ENCODE results near the gene SLC22A1. TPM values are rescaled to one million over a fixed set of nuclear protein-coding genes. Genes with fewer than 3 reads are reported as not detected.

Gene SLC22A1
- total and polyA plus RNA-seq, 5 donors from 2014 or later: 2.5 TPM; not detected in 4

GRCh38 chr6:160197662-160198061 is 76.0 kb downstream of the SLC22A1 start:
- peaks cover 14% of the 10 kb centered on the region for H3K27me3 Mint-ChIP-seq
- no peak overlapping the region for H3K4me3 Mint-ChIP-seq
- H3K36me3 ChIP-seq (ENCODE audit: control insufficient read depth, insufficient read depth, low read length): no peaks in the 10 kb centered on the region
- peaks cover 14 to 21% of the 10 kb centered on the region in 2 experiments for H3K9me3 ChIP-seq (ENCODE audit: control insufficient read depth in 2 of 2, low read length in 2 of 2)
- H3K36me3 Mint-ChIP-seq: peaks cover 3% of the 10 kb centered on the region
- no peak overlapping the region for H3K27ac ChIP-seq (ENCODE audit: insufficient read depth, low read length, poor library complexity, severe bottlenecking)
- no peak overlapping the region for H3K4me3 ChIP-seq (ENCODE audit: low read depth, low read length)
- H3K4me1 ChIP-seq (ENCODE audit: control insufficient read depth, insufficient read depth, low read length, poor library complexity, severe bottlenecking): no peaks in the 10 kb centered on the region
- no peak for ATAC-seq (ENCODE audit: low read depth in 2 of 2)
- no peaks in the 10 kb centered on the region for H3K4me1 Mint-ChIP-seq
- H3K9me3 Mint-ChIP-seq: peaks cover 2 to 36% (median 15%) of the 10 kb centered on the region in 7 donors
- no peak overlapping the region for H3K27ac Mint-ChIP-seq
- no peaks in the 10 kb centered on the region for H3K27me3 ChIP-seq (ENCODE audit: control insufficient read depth, insufficient read depth, low read length)
- no peak for DNase-seq

GRCh38 chr6:160198606-160199211 is 77.1 kb downstream of the SLC22A1 start:
- ATAC-seq (ENCODE audit: low read depth in 2 of 2) (no peak), DNase-seq (no peak)
- Mint-ChIP-seq H3K27ac (no peak overlapping the region), H3K9me3 (peaks cover 1 to 28% (median 11%) of the 10 kb centered on the region in 7 donors), H3K27me3 (peaks cover 9% of the 10 kb centered on the region), H3K4me3 (no peak overlapping the region), H3K4me1 (no peaks in the 10 kb centered on the region), H3K36me3 (no peaks in the 10 kb centered on the region)
- Histone ChIP-seq H3K27me3 (ENCODE audit: control insufficient read depth, insufficient read depth, low read length) (no peaks in the 10 kb centered on the region), H3K27ac (ENCODE audit: insufficient read depth, low read length, poor library complexity, severe bottlenecking) (no peak overlapping the region), H3K4me3 (ENCODE audit: low read depth, low read length) (no peak overlapping the region), H3K36me3 (ENCODE audit: control insufficient read depth, insufficient read depth, low read length) (no peaks in the 10 kb centered on the region), H3K9me3 (ENCODE audit: control insufficient read depth in 2 of 2, low read length in 2 of 2) (peaks cover 6 to 12% of the 10 kb centered on the region in 2 experiments), H3K4me1 (ENCODE audit: control insufficient read depth, insufficient read depth, low read length, poor library complexity, severe bottlenecking) (no peaks in the 10 kb centered on the region)

- H3K4me1 ChIP-seq (ENCODE audit: control insufficient read depth, insufficient read depth, low read length, poor library complexity, severe bottlenecking): no peaks in the 10 kb centered on the region
- Mint-ChIP-seq H3K36me3 (no peaks in the 10 kb centered on the region), H3K27ac (no peak overlapping the region), H3K9me3 (peaks cover 0 to 12% (median 4%) of the 10 kb centered on the region in 7 donors), H3K4me1 (no peaks in the 10 kb centered on the region), H3K27me3 (peaks cover 11% of the 10 kb centered on the region), H3K4me3 (no peak overlapping the region)
- DNase-seq (no peak), ATAC-seq (ENCODE audit: low read depth in 2 of 2) (no peak)
- H3K27ac ChIP-seq (ENCODE audit: insufficient read depth, low read length, poor library complexity, severe bottlenecking): no peak overlapping the region
- H3K9me3 ChIP-seq (ENCODE audit: control insufficient read depth in 2 of 2, low read length in 2 of 2): no peaks in the 10 kb centered on the region
- no peak overlapping the region for H3K4me3 ChIP-seq (ENCODE audit: low read depth, low read length)
- no peaks in the 10 kb centered on the region for H3K27me3 ChIP-seq (ENCODE audit: control insufficient read depth, insufficient read depth, low read length)
- no peaks in the 10 kb centered on the region for H3K36me3 ChIP-seq (ENCODE audit: control insufficient read depth, insufficient read depth, low read length)
These were observed 79.4 kb downstream of the SLC22A1 start for GRCh38 chr6:160201061-160201460.

GRCh38 chr6:160202411-160202810 is 80.8 kb downstream of the SLC22A1 start:
- ATAC-seq (ENCODE audit: low read depth in 2 of 2) (no peak), DNase-seq (no peak)
- no peak overlapping the region for H3K27ac ChIP-seq (ENCODE audit: insufficient read depth, low read length, poor library complexity, severe bottlenecking)
- H3K9me3 ChIP-seq (ENCODE audit: control insufficient read depth in 2 of 2, low read length in 2 of 2): no peaks in the 10 kb centered on the region
- Mint-ChIP-seq H3K4me3 (no peak overlapping the region), H3K36me3 (no peaks in the 10 kb centered on the region), H3K27ac (no peak overlapping the region), H3K9me3 (peaks cover 0 to 12% (median 2%) of the 10 kb centered on the region in 7 donors), H3K4me1 (no peaks in the 10 kb centered on the region), H3K27me3 (peaks cover 13% of the 10 kb centered on the region)
- H3K4me3 ChIP-seq (ENCODE audit: low read depth, low read length): no peak overlapping the region
- H3K36me3 ChIP-seq (ENCODE audit: control insufficient read depth, insufficient read depth, low read length): no peaks in the 10 kb centered on the region
- no peaks in the 10 kb centered on the region for H3K27me3 ChIP-seq (ENCODE audit: control insufficient read depth, insufficient read depth, low read length)
- H3K4me1 ChIP-seq (ENCODE audit: control insufficient read depth, insufficient read depth, low read length, poor library complexity, severe bottlenecking): no peaks in the 10 kb centered on the region

- H3K27ac Mint-ChIP-seq: no peak overlapping the region
- H3K4me3 ChIP-seq (ENCODE audit: low read depth, low read length): no peak overlapping the region
- no peaks in the 10 kb centered on the region for H3K4me1 Mint-ChIP-seq
- peaks cover 0 to 10% (median 4%) of the 10 kb centered on the region in 7 donors for H3K9me3 Mint-ChIP-seq
- DNase-seq: no peak
- no peak overlapping the region for H3K4me3 Mint-ChIP-seq
- peaks cover 3 to 4% of the 10 kb centered on the region in 2 experiments for H3K9me3 ChIP-seq (ENCODE audit: control insufficient read depth in 2 of 2, low read length in 2 of 2)
- H3K27me3 ChIP-seq (ENCODE audit: control insufficient read depth, insufficient read depth, low read length): no peaks in the 10 kb centered on the region
- H3K36me3 Mint-ChIP-seq: no peaks in the 10 kb centered on the region
- no peaks in the 10 kb centered on the region for H3K36me3 ChIP-seq (ENCODE audit: control insufficient read depth, insufficient read depth, low read length)
- no peak overlapping the region for H3K27ac ChIP-seq (ENCODE audit: insufficient read depth, low read length, poor library complexity, severe bottlenecking)
- H3K4me1 ChIP-seq (ENCODE audit: control insufficient read depth, insufficient read depth, low read length, poor library complexity, severe bottlenecking): no peaks in the 10 kb centered on the region
- ATAC-seq (ENCODE audit: low read depth in 2 of 2): no peak
- peaks cover 12% of the 10 kb centered on the region for H3K27me3 Mint-ChIP-seq
These were observed 81.5 kb downstream of the SLC22A1 start for GRCh38 chr6:160203076-160203475.

- Mint-ChIP-seq H3K4me3 (no peak overlapping the region), H3K36me3 (no peaks in the 10 kb centered on the region), H3K4me1 (no peaks in the 10 kb centered on the region), H3K27me3 (peaks cover 15% of the 10 kb centered on the region), H3K9me3 (peaks cover 0 to 10% (median 5%) of the 10 kb centered on the region in 7 donors), H3K27ac (no peak overlapping the region)
- H3K36me3 ChIP-seq (ENCODE audit: control insufficient read depth, insufficient read depth, low read length): no peaks in the 10 kb centered on the region
- no peaks in the 10 kb centered on the region for H3K27me3 ChIP-seq (ENCODE audit: control insufficient read depth, insufficient read depth, low read length)
- DNase-seq: no peak
- no peak overlapping the region for H3K4me3 ChIP-seq (ENCODE audit: low read depth, low read length)
- H3K27ac ChIP-seq (ENCODE audit: insufficient read depth, low read length, poor library complexity, severe bottlenecking): no peak overlapping the region
- H3K9me3 ChIP-seq (ENCODE audit: control insufficient read depth in 2 of 2, low read length in 2 of 2): peaks cover 5% of the 10 kb centered on the region in 2 experiments
- H3K4me1 ChIP-seq (ENCODE audit: control insufficient read depth, insufficient read depth, low read length, poor library complexity, severe bottlenecking): no peaks in the 10 kb centered on the region
- ATAC-seq (ENCODE audit: low read depth in 2 of 2): no peak
These were observed 81.9 kb downstream of the SLC22A1 start for GRCh38 chr6:160203522-160203921.

GRCh38 chr6:160203953-160204352 is 82.3 kb downstream of the SLC22A1 start:
- DNase-seq: no peak
- Histone ChIP-seq H3K27me3 (ENCODE audit: control insufficient read depth, insufficient read depth, low read length) (no peaks in the 10 kb centered on the region), H3K9me3 (ENCODE audit: control insufficient read depth in 2 of 2, low read length in 2 of 2) (peaks cover 5% of the 10 kb centered on the region in 2 experiments), H3K4me1 (ENCODE audit: control insufficient read depth, insufficient read depth, low read length, poor library complexity, severe bottlenecking) (no peaks in the 10 kb centered on the region), H3K36me3 (ENCODE audit: control insufficient read depth, insufficient read depth, low read length) (no peaks in the 10 kb centered on the region), H3K4me3 (ENCODE audit: low read depth, low read length) (no peak overlapping the region), H3K27ac (ENCODE audit: insufficient read depth, low read length, poor library complexity, severe bottlenecking) (no peak overlapping the region)
- no peaks in the 10 kb centered on the region for H3K4me1 Mint-ChIP-seq
- H3K27ac Mint-ChIP-seq: no peak overlapping the region
- ATAC-seq (ENCODE audit: low read depth in 2 of 2): no peak
- no peak overlapping the region for H3K4me3 Mint-ChIP-seq
- no peaks in the 10 kb centered on the region for H3K36me3 Mint-ChIP-seq
- H3K9me3 Mint-ChIP-seq: peaks cover 0 to 12% (median 5%) of the 10 kb centered on the region in 7 donors
- H3K27me3 Mint-ChIP-seq: peaks cover 15% of the 10 kb centered on the region

- no peak overlapping the region for H3K4me3 Mint-ChIP-seq
- no peaks in the 10 kb centered on the region for H3K27me3 ChIP-seq (ENCODE audit: control insufficient read depth, insufficient read depth, low read length)
- no peak overlapping the region for H3K27ac Mint-ChIP-seq
- ATAC-seq (ENCODE audit: low read depth in 2 of 2) (no peak), DNase-seq (no peak)
- H3K27me3 Mint-ChIP-seq: peaks cover 19% of the 10 kb centered on the region
- H3K36me3 ChIP-seq (ENCODE audit: control insufficient read depth, insufficient read depth, low read length): no peaks in the 10 kb centered on the region
- no peaks in the 10 kb centered on the region for H3K4me1 Mint-ChIP-seq
- H3K4me3 ChIP-seq (ENCODE audit: low read depth, low read length): no peak overlapping the region
- no peaks in the 10 kb centered on the region for H3K36me3 Mint-ChIP-seq
- peaks cover 5% of the 10 kb centered on the region in 2 experiments for H3K9me3 ChIP-seq (ENCODE audit: control insufficient read depth in 2 of 2, low read length in 2 of 2)
- no peaks in the 10 kb centered on the region for H3K4me1 ChIP-seq (ENCODE audit: control insufficient read depth, insufficient read depth, low read length, poor library complexity, severe bottlenecking)
- peaks cover 0 to 13% (median 7%) of the 10 kb centered on the region in 7 donors for H3K9me3 Mint-ChIP-seq
- H3K27ac ChIP-seq (ENCODE audit: insufficient read depth, low read length, poor library complexity, severe bottlenecking): no peak overlapping the region
These were observed 83.1 kb downstream of the SLC22A1 start for GRCh38 chr6:160204710-160205109.

Measured in CD4-positive, CD25-positive, alpha-beta regulatory T cell (primary cell).